Endothelial cell (in vitro differentiated cells): Measurements from ENCODE around the gene ARHGAP26. TPM values are rescaled to one million over a fixed set of nuclear protein-coding genes. Genes with fewer than 3 reads are reported as not detected.

Experiments used
- DNase-seq: peaks from one replicate; pipeline ENCODE4 v3.0.0; 2021; ENCODE audit warnings: low spot score
- H3K27ac Mint-ChIP-seq: one replicate; pipeline ENCODE4 v1.8.0; 2021; ENCODE audit warnings: mixed read lengths, inconsistent platforms; ENCODE audit not compliant: unreplicated experiment
- H3K27me3 Mint-ChIP-seq: one replicate; pipeline ENCODE4 v1.8.0; 2021; ENCODE audit warnings: mild to moderate bottlenecking, moderate library complexity, mixed read lengths, inconsistent platforms; ENCODE audit not compliant: unreplicated experiment
- H3K36me3 Mint-ChIP-seq: one replicate; pipeline ENCODE4 v1.8.0; 2021; ENCODE audit warnings: mild to moderate bottlenecking, low read depth, mixed read lengths, inconsistent platforms; ENCODE audit not compliant: unreplicated experiment
- H3K4me1 Mint-ChIP-seq: one replicate; pipeline ENCODE4 v1.8.0; 2021; ENCODE audit warnings: mild to moderate bottlenecking, mixed read lengths, inconsistent platforms; ENCODE audit not compliant: unreplicated experiment
- H3K4me3 Mint-ChIP-seq: one replicate; pipeline ENCODE4 v1.8.0; 2021; ENCODE audit warnings: mild to moderate bottlenecking, mixed read lengths, inconsistent platforms; ENCODE audit not compliant: unreplicated experiment
- H3K9me3 Mint-ChIP-seq: one replicate; pipeline ENCODE4 v1.8.0; 2021; ENCODE audit warnings: mixed read lengths, inconsistent platforms; ENCODE audit not compliant: unreplicated experiment
- total RNA-seq: library from RNA; stranded (reverse); fragmentation: NEBNext Ultra II Directional; extraction: Animal tissue kit (Norgen Biotek cat#: 25700); gene quantifications from one replicate; pipeline ENCODE4 v1.2.1, GENCODE V29; 2021; ENCODE audit not compliant: unreplicated experiment
- TF ChIP-seq, protein P1 (sequence below): fragments of 200-600 bp; sonication (generic); IDR thresholded peaks from one replicate; pipeline ENCODE4 v1.5.0; 2021; ENCODE audit warnings: antibody characterized with exemption; ENCODE audit not compliant: unreplicated experiment

Gene ARHGAP26
- total RNA-seq, 1 donor from 2014 or later = 81.5 TPM

GRCh38 chr5:142881784-142882126 is 111.6 kb downstream of the ARHGAP26 start:
- H3K27ac Mint-ChIP-seq = no peak overlapping the region
- H3K4me3 Mint-ChIP-seq = no peak overlapping the region
- TF ChIP-seq, protein P1, sequence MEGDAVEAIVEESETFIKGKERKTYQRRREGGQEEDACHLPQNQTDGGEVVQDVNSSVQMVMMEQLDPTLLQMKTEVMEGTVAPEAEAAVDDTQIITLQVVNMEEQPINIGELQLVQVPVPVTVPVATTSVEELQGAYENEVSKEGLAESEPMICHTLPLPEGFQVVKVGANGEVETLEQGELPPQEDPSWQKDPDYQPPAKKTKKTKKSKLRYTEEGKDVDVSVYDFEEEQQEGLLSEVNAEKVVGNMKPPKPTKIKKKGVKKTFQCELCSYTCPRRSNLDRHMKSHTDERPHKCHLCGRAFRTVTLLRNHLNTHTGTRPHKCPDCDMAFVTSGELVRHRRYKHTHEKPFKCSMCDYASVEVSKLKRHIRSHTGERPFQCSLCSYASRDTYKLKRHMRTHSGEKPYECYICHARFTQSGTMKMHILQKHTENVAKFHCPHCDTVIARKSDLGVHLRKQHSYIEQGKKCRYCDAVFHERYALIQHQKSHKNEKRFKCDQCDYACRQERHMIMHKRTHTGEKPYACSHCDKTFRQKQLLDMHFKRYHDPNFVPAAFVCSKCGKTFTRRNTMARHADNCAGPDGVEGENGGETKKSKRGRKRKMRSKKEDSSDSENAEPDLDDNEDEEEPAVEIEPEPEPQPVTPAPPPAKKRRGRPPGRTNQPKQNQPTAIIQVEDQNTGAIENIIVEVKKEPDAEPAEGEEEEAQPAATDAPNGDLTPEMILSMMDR = no peak
- H3K36me3 Mint-ChIP-seq = peaks cover 19% of the 10 kb centered on the region
- DNase-seq = no peak
- peaks cover 31% of the 10 kb centered on the region for H3K4me1 Mint-ChIP-seq
- no peaks in the 10 kb centered on the region for H3K9me3 Mint-ChIP-seq
- H3K27me3 Mint-ChIP-seq = peaks cover 8% of the 10 kb centered on the region

- DNase-seq = no peak
- no peak overlapping the region for H3K4me3 Mint-ChIP-seq
- no peak overlapping the region for H3K27ac Mint-ChIP-seq
- H3K9me3 Mint-ChIP-seq = no peaks in the 10 kb centered on the region
- TF ChIP-seq, protein P1 = no peak
- H3K4me1 Mint-ChIP-seq = peaks cover 18% of the 10 kb centered on the region
- peaks cover 4% of the 10 kb centered on the region for H3K27me3 Mint-ChIP-seq
- H3K36me3 Mint-ChIP-seq = peaks cover 14% of the 10 kb centered on the region
Observed at GRCh38 chr5:142883025-142883424, 112.8 kb downstream of the ARHGAP26 start.

DNA sequence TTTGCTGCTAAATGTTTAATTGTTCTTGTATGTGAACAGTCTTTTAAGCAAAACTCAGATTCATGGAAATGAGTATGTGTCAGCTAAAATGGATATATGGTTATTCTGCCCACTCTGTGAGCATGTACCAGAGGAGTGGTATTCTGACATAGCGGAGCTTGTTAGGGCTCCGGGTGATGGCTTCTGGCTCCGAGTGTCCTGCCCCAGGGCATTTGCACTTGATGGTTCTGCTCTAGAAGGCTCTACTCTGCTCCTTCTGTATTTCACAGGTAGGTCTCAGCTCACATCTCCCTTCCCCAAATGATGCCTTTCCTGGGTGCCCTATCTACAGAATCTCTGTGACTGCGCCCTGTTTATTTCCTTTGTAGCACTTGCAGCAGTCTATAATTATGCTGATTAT is 113.3 kb downstream of the ARHGAP26 start:
- H3K36me3 Mint-ChIP-seq = peaks cover 14% of the 10 kb centered on the region
- no peak overlapping the region for H3K27ac Mint-ChIP-seq
- peaks cover 15% of the 10 kb centered on the region for H3K4me1 Mint-ChIP-seq
- H3K27me3 Mint-ChIP-seq = peaks cover 4% of the 10 kb centered on the region
- DNase-seq = no peak
- no peaks in the 10 kb centered on the region for H3K9me3 Mint-ChIP-seq
- TF ChIP-seq, protein P1 = no peak
- H3K4me3 Mint-ChIP-seq = no peak overlapping the region

- Mint-ChIP-seq H3K27me3 (peaks cover 2% of the 10 kb centered on the region), H3K9me3 (no peaks in the 10 kb centered on the region), H3K4me3 (no peak overlapping the region), H3K27ac (peak overlapping the region; percentile 16), H3K36me3 (peaks cover 14% of the 10 kb centered on the region), H3K4me1 (peaks cover 18% of the 10 kb centered on the region)
- DNase-seq = no peak
- TF ChIP-seq, protein P1 = no peak
Observed at GRCh38 chr5:142884029-142884428, 113.9 kb downstream of the ARHGAP26 start.

- H3K4me3 Mint-ChIP-seq = no peak overlapping the region
- peaks cover 22% of the 10 kb centered on the region for H3K36me3 Mint-ChIP-seq
- H3K27me3 Mint-ChIP-seq = peaks cover 2% of the 10 kb centered on the region
- H3K27ac Mint-ChIP-seq = no peak overlapping the region
- no peak for DNase-seq
- H3K9me3 Mint-ChIP-seq = no peaks in the 10 kb centered on the region
- TF ChIP-seq, protein P1 = no peak
- H3K4me1 Mint-ChIP-seq = peaks cover 18% of the 10 kb centered on the region
Observed at GRCh38 chr5:142886211-142886610, 116.0 kb downstream of the ARHGAP26 start.
